Esophagus mucosa (tissue), 1 donor: ENCODE measurements around the gene MRPS10. TPM values are rescaled to one million over a fixed set of nuclear protein-coding genes. Genes with fewer than 3 reads are reported as not detected.
"Not testable (repeated sequence)": the region's sequence is repeated elsewhere in the genome, so short reads cannot be mapped to it uniquely, and the experiment has no call there.

Experiments used
- ATAC-seq: fragments of 200-7000 bp; cut with Tn5 transposase; one replicate; pipeline ENCODE4 v1.9.1; 2020
- total RNA-seq: library from RNA; stranded (reverse); gene quantifications from one replicate; pipeline ENCODE4 v1.2.4, GENCODE V29; 2023
- donor health status: DM: yes; HTN: yes; CAD: no.

The MRPS10 gene
- total RNA-seq, 1 donor from 2014 or later, result 48.1 TPM

DNA sequence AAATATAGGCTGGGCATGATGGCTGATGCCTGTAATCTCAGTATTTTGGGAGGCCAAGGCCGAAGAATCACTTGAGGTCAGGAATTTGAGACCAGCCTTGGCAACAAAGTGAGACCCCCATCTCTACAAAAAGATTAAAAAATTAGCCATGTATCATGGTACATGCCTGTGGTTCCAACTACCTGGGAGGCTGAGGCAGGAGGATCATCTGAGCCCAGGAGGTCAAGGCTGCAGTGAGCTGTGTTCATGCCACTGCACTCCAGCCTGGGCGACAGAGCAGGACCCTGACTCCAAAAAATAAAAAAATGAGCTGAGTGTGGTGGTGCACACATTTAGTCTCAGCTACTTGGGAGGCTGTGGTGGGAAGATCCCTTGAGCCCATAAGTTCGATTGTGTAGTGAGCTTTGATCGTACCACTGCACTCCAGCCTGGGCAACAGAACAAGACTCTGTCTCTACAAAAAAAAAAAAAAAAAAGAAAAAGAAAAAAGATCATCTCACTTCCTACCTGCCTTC, 12.8 kb downstream of the MRPS10 start:
- ATAC-seq, result no peak

DNA sequence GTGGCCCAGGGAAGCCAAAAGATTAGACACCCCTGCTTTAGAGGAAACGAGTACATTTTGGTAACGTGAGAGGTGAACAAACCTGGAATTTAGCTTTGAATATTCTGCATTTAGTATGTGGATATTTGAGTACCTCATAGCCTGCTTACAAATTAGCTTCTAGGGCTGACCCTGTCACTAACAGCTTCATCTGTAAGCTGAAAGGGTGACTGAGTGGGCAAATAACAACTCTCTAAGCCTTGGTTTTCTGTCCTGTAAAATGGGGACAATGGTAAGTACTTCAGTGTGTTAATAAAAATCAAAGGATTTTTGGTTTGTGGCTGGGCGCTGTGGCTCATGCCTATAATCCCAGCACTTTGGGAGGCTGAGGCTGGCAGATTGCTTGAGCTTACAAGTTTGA, 14.5 kb downstream of the MRPS10 start:
- no peak for ATAC-seq

- not testable (repeated sequence) for ATAC-seq
Observed at GRCh38 chr6:42202131-42202915, 15.3 kb downstream of the MRPS10 start.

DNA sequence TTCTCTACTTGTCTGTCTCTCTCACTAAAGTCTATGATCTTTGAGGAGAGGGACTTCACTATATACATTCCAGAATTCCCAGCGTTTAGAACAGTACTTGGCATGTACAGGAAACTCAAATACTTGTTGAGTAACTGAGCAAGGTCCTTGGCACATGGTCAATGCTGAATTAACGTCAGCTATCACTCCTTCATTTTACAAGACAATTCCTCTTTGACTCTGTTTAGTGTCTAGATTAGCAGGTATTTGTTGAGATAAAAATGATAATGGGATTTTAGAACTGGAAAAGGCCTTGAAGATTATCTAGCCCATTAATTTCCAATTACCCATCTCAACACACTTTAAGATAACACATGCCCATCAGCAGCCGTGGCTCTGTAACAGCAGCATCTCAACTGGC, 16.3 kb downstream of the MRPS10 start:
- ATAC-seq, result no peak

DNA sequence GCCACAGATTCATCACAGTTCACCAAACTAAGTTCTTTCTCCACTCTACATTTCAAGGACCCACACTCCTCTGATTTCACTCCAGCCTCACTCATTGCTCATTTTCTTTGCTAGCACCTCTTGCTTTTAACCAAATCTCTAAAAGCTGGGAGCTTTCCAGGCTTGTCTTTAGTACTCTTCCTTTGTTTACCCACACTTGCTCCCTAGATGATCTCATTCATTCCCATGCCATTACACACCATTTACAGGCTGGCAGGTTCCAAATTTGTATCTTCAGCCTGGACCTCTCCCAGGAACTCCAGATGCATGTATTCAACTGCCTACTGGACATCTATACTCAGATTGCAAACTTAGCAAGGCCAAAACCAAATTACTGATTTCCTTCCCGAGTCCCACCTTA, 17.6 kb downstream of the MRPS10 start:
- peak; percentile 31 for ATAC-seq

DNA sequence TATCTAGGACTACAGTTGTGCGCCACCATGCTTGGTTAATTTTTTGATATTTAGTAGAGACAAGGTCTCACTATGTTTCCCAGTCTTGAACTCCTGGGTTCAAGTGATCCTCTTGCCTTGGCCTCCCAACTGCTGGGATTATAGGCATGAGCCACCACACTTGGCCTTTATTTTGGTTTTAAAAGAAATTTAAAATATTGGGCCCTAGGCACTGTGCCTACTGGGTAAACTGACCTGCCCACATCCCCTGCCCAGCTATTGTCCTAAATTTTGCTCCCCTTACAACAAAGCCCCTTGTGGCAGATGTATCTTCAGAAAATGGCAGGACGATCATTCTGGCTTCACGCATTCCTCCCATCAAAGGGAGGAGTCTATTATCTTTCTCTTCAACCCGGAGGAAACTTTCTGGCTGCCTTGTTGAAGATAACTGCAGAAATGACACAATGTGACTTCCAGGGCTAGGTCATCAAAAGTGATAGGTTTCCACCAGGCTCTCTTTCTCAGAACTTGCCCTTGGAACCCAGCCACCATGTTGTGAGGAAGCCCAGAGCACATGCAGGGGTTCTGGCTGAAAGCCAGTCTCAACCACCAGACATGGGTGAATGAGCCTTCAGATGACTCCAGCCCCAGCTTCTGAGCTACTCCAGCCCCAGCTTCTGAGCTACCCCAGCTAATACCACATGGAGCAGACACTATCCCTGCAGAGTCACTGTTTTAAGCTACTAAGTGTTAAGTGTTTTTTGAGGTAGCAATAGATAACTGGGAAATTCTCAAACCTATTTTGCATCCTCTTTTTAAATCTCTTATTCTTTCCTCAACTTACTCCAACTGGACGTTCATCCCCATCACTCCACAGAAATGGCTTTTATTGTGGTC, 18.3 kb downstream of the MRPS10 start:
- ATAC-seq, result peak; percentile 22

- peak; percentile 14 for ATAC-seq
Observed at GRCh38 chr6:42197555-42198362, 19.9 kb downstream of the MRPS10 start.

GRCh38 chr6:42195415-42195814, 22.2 kb downstream of the MRPS10 start:
- ATAC-seq, result no peak

GRCh38 chr6:42194056-42194455, 23.6 kb downstream of the MRPS10 start:
- no peak for ATAC-seq

- peak; percentile 86 for ATAC-seq
Observed at GRCh38 chr6:42193491-42193894, 24.2 kb downstream of the MRPS10 start.

GRCh38 chr6:42192385-42192784, 25.3 kb downstream of the MRPS10 start:
- ATAC-seq, result peak; percentile 30

- ATAC-seq, result no peak
Observed at GRCh38 chr6:42190554-42191183, 27.0 kb downstream of the MRPS10 start.

DNA sequence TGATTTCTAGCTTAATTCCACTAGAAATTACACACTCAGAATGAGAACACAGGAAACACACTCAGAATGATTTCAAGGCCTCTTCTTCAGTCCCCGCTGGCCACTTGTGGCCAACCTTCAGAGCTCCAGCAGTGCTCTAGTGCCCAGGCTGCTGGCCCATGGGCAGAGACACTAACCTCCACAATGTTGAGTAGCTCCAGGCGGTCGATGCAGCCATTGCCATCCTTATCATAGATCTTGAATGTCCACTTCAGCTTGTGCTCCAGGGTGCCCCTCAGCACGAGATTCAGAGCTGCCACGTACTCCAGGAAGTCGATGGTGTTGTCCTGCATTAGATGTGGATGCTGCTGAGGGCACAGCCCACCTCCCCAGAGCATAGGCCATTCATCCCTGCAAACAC, 29.3 kb downstream of the MRPS10 start:
- ATAC-seq, result no peak

- no peak for ATAC-seq
Observed at GRCh38 chr6:42185597-42185996, 32.1 kb downstream of the MRPS10 start.

DNA sequence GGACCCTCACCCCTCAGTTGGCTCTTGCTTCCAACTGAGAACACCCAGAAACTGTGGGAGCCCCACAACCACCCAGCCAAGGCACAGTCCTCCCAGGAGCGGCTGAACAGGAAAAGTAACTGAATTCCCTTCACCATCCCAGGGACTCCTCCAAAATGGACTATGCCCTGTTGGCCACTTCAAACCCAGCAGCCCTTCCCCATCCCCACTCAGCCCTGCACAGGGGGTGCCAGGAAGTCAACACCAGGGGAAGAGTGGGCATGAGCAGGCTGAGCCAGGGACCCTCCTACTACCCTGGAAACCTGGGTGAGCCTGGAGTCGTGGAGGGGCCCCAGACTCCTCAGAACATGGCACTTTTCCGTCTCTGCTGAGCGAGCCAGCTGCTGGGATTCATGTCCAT, 33.2 kb downstream of the MRPS10 start:
- ATAC-seq, result no peak

- ATAC-seq, result no peak
Observed at GRCh38 chr6:42182101-42182500, 35.6 kb downstream of the MRPS10 start.

GRCh38 chr6:42179945-42180313, 37.7 kb downstream of the MRPS10 start:
- ATAC-seq, result no peak

- ATAC-seq, result no peak
Observed at GRCh38 chr6:42179261-42179944, 38.3 kb downstream of the MRPS10 start.

DNA sequence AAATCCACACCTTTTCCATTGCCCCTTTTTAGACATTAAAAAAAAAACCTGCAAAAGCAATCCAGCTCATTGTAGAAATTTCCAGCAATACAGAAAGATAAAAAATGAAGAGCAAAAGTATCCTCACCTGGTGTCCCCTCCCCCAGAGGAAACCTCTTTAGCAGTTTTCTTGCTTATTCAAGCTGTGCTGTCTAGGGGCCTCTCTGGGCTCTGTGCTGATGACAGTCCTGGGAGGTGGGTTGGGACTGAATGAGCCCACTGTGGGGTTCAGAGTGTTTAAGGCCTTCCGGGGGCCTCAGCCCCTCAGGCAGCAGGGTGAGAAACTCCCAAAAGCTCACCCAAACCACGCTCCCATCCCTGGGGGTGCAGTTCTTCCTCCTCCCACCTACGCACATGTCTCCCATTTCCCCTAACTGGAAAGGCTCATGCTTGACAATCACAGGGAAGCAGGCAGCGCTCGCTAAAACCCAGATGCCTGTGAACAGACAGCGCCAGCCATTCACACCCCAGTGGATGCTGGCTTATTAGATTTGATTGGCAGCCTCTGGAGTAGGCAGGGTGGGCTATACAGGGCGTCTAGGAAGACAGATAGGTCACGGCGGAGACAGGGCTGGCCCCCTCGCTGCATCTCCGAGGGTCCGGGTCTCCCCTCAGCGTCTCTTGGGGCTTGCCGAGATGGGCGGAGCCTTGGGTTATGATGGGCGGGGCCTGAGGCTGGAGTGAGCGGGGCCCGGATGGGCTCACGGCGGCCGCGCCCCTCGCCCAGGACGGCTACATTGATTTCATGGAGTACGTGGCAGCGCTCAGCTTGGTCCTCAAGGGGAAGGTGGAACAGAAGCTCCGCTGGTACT, 39.9 kb downstream of the MRPS10 start:
- no peak for ATAC-seq

DNA sequence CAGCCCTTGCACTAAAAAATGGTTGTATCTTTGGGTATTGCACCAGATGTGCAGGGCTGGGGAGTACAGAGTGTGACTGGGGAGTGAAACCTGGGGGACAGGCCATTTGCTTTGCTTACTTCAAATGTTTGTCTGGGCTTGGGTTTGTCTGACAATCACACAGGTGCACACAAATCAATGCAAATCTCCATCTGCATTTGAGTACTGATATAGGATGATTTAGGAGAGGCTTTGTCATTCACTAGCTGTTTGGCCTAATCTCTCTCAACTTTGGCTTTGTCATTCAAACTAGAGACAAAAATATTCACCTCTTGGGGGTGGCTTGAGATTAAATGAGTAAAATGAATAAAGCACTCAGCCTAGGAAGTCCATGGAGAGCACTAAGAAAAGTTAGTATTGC, 40.7 kb downstream of the MRPS10 start:
- ATAC-seq, result no peak

DNA sequence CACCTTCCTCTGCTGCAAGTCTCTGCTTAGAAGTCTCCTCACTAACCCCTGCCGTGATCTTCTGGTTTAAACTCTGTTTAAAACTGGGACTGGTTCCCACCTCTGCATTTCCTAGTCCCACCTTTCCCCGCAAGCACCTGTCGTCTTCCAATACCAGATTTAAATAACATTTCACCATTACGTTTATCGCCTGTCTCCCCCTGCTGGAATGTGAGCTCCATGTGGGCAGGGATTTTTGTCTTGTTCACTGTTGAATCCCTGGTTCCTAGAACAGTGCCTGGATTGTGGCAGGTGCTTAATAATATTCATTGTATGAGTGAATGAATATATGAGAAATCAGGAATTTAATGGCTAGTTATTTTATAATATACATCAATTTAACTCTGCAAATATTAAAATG, 41.8 kb downstream of the MRPS10 start:
- ATAC-seq, result no peak
